Measurements from ENCODE around the gene ZNF263. TPM values are rescaled to one million over a fixed set of nuclear protein-coding genes. Genes with fewer than 3 reads are reported as not detected.
A peak's percentile ranks its signal among the peaks of the same experiment; 100 is the strongest.
"Not testable (repeated sequence)": the region's sequence is repeated elsewhere in the genome, so short reads cannot be mapped to it uniquely, and the experiment has no call there.

The ZNF263 gene
- total RNA-seq, 1 donor from 2014 or later = 34.0 TPM

DNA sequence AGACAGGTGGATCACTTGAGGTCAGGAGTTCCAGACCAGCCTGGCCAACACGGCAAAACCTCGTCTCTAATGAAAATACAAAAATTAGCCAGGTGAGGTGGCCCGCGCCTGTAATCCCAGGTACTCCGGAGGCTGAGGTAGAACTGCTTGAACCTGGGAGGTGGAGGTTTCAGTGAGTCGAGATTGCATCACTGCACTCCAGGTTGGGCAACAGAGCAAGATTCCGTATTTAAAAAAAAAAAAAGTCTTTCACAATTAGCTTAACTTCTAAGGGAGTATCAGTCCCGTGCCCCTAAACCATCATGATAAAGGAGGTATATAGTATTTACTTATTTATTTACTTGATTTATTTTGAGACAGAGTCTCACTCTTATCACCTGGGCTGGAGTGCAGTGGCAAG lies 23.5 kb upstream of the ZNF263 start:
- TF ChIP-seq, protein P1, sequence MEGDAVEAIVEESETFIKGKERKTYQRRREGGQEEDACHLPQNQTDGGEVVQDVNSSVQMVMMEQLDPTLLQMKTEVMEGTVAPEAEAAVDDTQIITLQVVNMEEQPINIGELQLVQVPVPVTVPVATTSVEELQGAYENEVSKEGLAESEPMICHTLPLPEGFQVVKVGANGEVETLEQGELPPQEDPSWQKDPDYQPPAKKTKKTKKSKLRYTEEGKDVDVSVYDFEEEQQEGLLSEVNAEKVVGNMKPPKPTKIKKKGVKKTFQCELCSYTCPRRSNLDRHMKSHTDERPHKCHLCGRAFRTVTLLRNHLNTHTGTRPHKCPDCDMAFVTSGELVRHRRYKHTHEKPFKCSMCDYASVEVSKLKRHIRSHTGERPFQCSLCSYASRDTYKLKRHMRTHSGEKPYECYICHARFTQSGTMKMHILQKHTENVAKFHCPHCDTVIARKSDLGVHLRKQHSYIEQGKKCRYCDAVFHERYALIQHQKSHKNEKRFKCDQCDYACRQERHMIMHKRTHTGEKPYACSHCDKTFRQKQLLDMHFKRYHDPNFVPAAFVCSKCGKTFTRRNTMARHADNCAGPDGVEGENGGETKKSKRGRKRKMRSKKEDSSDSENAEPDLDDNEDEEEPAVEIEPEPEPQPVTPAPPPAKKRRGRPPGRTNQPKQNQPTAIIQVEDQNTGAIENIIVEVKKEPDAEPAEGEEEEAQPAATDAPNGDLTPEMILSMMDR (conservative IDR thresholded peaks at IDR 0.05) = no peak
- H3K9me3 Mint-ChIP-seq = no peaks in the 10 kb centered on the region
- no peak overlapping the region for H3K27ac Mint-ChIP-seq (ENCODE audit: unreplicated experiment)
- no peaks in the 10 kb centered on the region for H3K36me3 Mint-ChIP-seq (ENCODE audit: low read depth)
- no peak overlapping the region for H3K4me3 Mint-ChIP-seq
- H3K4me1 Mint-ChIP-seq = peaks cover 11% of the 10 kb centered on the region
- peaks cover 28% of the 10 kb centered on the region for H3K27me3 Mint-ChIP-seq (ENCODE audit: low read depth)
- no peak for DNase-seq (ENCODE audit: low read depth, low spot score)

DNA sequence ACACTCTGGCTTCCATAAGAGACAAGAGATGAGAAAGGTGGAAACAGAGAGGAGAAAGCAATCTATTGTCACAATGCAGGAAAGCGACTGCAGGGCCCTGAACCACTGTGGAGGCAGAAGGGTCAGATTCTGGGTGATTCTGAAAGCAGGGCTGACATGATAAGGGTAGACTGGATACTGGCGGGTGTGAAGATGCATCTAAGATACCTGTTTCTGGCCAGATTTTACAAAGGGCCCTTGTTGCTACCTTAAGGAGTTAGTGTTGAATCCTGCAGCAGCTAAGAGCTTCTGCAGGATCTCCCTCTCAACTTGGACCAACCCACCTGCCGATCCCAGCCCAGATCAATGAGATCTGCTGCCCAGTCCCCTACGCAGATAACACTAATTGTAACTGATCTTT lies 20.8 kb upstream of the ZNF263 start:
- peaks cover 12% of the 10 kb centered on the region for H3K4me1 Mint-ChIP-seq

DNA sequence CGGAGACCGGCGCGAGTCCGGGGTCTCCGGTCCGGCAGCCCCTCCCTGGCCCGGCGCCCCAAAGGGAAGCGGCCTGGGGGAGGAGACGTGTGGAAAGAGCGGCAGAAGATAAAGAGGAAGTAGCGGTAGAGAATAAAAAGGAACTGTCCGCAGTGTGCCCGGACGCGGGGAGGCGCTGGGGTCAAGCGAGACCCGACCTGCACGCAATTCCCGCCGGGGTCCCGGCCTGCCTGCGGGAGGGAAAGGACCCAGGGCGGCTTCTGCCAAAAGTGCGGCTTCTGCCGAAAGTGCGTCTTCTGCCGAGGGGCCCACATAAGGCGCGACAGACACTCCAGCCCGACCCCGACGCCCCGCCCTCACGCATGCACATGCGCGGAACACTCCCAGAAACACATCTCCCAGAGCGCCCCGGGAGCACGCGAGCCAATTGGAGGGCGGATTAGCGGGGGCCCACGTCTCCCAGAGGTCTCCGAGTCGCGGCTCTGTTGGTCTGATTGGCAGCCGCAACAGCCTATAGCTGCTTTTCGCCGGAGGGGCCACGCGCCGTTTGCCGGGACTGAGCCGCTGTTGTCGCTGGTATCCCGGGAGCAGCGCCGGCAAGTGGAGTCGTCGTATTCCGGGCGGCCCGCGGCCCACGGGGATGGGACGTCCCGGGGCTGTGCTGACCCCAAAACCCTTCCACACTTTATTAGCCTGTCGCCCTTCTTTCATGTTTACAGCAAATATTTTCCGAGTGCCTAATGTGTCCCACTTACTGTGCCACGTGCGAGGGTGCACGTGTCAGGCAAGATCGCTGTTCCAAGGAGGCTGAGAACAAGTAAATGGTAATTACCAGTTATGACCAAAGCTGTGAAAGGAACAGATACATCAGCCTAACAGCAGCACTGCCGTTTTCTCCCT lies 18.9 kb upstream of the ZNF263 start:
- H3K27me3 Mint-ChIP-seq (ENCODE audit: low read depth) = peaks cover 8% of the 10 kb centered on the region
- H3K36me3 Mint-ChIP-seq (ENCODE audit: low read depth) = peaks cover 3% of the 10 kb centered on the region
- peak; percentile 96 for DNase-seq (ENCODE audit: low read depth, low spot score)
- H3K4me3 Mint-ChIP-seq = peak overlapping the region; percentile 87
- TF ChIP-seq, protein P1 (conservative IDR thresholded peaks at IDR 0.05) = peak; percentile 50
- peaks cover 2% of the 10 kb centered on the region for H3K9me3 Mint-ChIP-seq
- peaks cover 12% of the 10 kb centered on the region for H3K4me1 Mint-ChIP-seq
- peak overlapping the region; percentile 78 for H3K27ac Mint-ChIP-seq (ENCODE audit: unreplicated experiment)

More for the DNA sequence above, 20.8 kb upstream of the ZNF263 start:
- Mint-ChIP-seq H3K27ac (ENCODE audit: unreplicated experiment) (no peak overlapping the region), H3K27me3 (ENCODE audit: low read depth) (peaks cover 24% of the 10 kb centered on the region), H3K9me3 (peaks cover 2% of the 10 kb centered on the region), H3K36me3 (ENCODE audit: low read depth) (peaks cover 3% of the 10 kb centered on the region), H3K4me3 (peak overlapping the region; percentile 87)
- TF ChIP-seq, protein P1 (conservative IDR thresholded peaks at IDR 0.05) = no peak
- DNase-seq (ENCODE audit: low read depth, low spot score) = no peak

DNA sequence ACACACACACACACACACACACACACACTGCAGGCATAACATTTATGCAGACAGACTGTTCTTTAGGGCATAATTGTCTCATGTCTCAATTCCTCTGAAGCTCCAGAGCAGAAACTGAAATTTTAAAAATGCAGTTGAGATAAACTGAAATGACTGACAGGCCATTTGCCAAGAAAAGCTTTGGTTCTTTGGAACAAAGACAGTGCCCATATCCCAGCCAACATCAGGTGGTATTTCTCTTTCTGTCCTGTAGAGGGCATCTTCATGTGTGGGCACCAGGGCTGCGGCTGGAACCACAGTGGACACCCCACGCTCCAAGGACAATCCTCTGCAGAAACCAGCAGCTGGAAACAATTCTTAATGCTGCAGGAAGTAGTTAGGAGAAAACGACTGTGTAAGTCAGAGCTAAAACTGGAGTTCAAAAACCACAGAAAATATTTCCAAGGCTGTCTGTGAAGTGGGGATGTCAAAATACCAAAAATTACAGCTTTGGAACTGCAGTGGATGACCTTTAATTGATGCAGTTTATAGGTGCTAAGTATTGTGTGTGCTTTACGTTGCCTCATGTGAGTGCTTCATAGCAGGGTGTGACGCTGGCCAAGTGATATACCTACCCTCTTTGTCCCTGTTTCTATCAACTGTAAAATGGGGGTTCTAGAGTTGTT lies 16.3 kb upstream of the ZNF263 start:
- H3K4me3 Mint-ChIP-seq = peak overlapping the region; percentile 38
- H3K27me3 Mint-ChIP-seq (ENCODE audit: low read depth) = peaks cover 4% of the 10 kb centered on the region
- DNase-seq (ENCODE audit: low read depth, low spot score) = no peak
- H3K9me3 Mint-ChIP-seq = peaks cover 2% of the 10 kb centered on the region
- H3K4me1 Mint-ChIP-seq = peaks cover 12% of the 10 kb centered on the region
- H3K36me3 Mint-ChIP-seq (ENCODE audit: low read depth) = peaks cover 3% of the 10 kb centered on the region
- no peak overlapping the region for H3K27ac Mint-ChIP-seq (ENCODE audit: unreplicated experiment)
- TF ChIP-seq, protein P1 (conservative IDR thresholded peaks at IDR 0.05) = peak; percentile 56

DNA sequence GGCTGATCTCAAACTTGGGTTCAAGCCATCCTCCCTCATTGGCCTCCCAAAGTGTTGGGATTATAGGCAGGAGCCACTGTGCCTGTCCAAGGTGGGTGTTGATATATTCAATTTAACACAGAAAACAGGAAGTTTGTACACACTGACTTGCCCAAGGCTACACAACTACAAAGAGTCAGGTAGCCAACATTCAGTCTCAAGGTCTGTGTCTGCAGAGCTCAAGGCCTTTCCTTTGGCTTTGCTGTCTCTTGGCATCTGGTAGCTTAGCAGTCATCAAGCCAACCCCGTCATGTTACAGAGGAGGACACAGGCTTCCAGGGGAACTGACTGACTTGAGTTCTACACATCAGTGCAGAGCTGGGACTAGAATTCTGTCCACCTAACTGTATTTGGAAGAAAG lies 15.0 kb upstream of the ZNF263 start:
- Mint-ChIP-seq H3K9me3 (peaks cover 2% of the 10 kb centered on the region), H3K4me1 (peaks cover 12% of the 10 kb centered on the region), H3K27me3 (ENCODE audit: low read depth) (peaks cover 4% of the 10 kb centered on the region), H3K4me3 (peak overlapping the region; percentile 44), H3K27ac (ENCODE audit: unreplicated experiment) (no peak overlapping the region), H3K36me3 (ENCODE audit: low read depth) (peaks cover 3% of the 10 kb centered on the region)
- DNase-seq (ENCODE audit: low read depth, low spot score) = no peak
- TF ChIP-seq, protein P1 (conservative IDR thresholded peaks at IDR 0.05) = no peak

DNA sequence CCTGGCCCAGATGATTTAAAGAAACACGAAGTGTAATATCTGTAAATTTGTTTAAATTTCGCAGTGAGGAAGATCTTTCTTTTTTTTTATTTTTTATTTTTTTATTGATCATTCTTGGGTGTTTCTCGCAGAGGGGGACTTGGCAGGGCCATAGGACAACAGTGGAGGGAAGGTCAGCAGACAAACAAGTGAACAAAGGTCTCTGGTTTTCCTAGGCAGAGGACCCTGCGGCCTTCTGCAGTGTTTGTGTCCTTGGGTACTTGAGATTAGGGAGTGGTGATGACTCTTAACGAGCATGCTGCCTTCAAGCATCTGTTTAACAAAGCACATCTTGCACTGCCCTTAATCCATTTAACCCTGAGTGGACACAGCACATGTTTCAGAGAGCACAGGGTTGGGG lies 12.6 kb upstream of the ZNF263 start:
- not testable (repeated sequence) for H3K4me3 Mint-ChIP-seq; H3K27ac Mint-ChIP-seq (ENCODE audit: unreplicated experiment); H3K9me3 Mint-ChIP-seq; DNase-seq (ENCODE audit: low read depth, low spot score); H3K36me3 Mint-ChIP-seq (ENCODE audit: low read depth)
- H3K27me3 Mint-ChIP-seq (ENCODE audit: low read depth) = peaks cover 14% of the 10 kb centered on the region
- H3K4me1 Mint-ChIP-seq = peaks cover 12% of the 10 kb centered on the region

DNA sequence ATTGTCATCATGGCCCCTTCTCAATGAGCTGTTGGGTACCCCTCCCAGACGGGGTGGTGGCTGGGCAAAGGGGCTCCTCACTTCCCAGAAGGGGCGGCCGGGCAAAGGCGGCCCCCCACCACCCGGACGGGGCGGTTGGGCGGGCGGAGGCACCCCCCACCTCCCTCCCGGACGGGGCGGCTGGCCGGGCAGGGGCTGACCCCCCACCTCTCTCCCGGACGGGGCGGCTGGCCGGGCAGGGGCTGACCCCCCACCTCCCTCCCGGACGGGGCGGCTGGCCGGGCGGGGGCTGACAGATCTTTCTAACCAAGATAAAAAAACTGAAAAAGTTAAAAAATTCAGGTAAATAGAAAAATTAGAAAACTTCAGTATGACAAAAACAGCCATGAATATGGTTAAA lies 12.0 kb upstream of the ZNF263 start:
- not testable (repeated sequence) for H3K4me3 Mint-ChIP-seq; H3K36me3 Mint-ChIP-seq (ENCODE audit: low read depth); DNase-seq (ENCODE audit: low read depth, low spot score); H3K9me3 Mint-ChIP-seq; H3K27ac Mint-ChIP-seq (ENCODE audit: unreplicated experiment)
- Mint-ChIP-seq H3K27me3 (ENCODE audit: low read depth) (peaks cover 16% of the 10 kb centered on the region), H3K4me1 (peaks cover 12% of the 10 kb centered on the region)

Measured in neural crest cell (in vitro differentiated cells).